Measurements from ENCODE around the gene YY2.

DNA sequence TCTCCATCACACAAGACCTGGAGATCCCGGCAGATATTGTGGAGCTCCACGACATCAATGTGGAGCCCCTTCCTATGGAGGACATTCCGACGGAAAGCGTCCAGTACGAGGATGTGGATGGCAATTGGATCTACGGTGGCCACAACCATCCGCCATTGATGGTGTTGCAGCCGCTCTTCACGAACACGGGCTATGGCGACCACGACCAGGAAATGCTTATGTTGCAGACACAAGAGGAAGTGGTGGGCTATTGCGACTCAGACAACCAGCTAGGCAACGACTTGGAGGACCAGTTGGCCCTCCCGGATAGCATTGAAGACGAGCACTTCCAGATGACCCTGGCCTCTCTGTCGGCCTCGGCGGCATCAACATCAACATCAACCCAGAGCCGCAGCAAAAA, 717 bp downstream of the YY2 start:
- TF ChIP-seq, protein P1, sequence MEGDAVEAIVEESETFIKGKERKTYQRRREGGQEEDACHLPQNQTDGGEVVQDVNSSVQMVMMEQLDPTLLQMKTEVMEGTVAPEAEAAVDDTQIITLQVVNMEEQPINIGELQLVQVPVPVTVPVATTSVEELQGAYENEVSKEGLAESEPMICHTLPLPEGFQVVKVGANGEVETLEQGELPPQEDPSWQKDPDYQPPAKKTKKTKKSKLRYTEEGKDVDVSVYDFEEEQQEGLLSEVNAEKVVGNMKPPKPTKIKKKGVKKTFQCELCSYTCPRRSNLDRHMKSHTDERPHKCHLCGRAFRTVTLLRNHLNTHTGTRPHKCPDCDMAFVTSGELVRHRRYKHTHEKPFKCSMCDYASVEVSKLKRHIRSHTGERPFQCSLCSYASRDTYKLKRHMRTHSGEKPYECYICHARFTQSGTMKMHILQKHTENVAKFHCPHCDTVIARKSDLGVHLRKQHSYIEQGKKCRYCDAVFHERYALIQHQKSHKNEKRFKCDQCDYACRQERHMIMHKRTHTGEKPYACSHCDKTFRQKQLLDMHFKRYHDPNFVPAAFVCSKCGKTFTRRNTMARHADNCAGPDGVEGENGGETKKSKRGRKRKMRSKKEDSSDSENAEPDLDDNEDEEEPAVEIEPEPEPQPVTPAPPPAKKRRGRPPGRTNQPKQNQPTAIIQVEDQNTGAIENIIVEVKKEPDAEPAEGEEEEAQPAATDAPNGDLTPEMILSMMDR (IDR thresholded peaks at IDR 0.05), result no peak
- no peak for TF ChIP-seq POLR2A (IDR thresholded peaks at IDR 0.05)

Data from thyroid gland (tissue), 4 donors.